Endothelial cell of umbilical vein (primary cell): ENCODE measurements around the gene SULT1C3.

ENCODE experiments used
- POLR2A ChIP-seq: IDR thresholded peaks from 2 replicates; pipeline ENCODE4 v1.6.1; 2012; ENCODE audit warnings: low read depth, mild to moderate bottlenecking, control low read depth, low read length
- TF ChIP-seq, protein P1 (sequence below), 2 donors: IDR thresholded peaks; 1 replicate in 1 of 2; 2 replicates in 1 of 2; pipeline ENCODE4 v1.5.1; 2011; ENCODE audit warnings: low read length in 2 of 2, mild to moderate bottlenecking in 2 of 2, moderate library complexity in 2 of 2, control low read depth in 1 of 2, inconsistent platforms in 1 of 2, low read depth in 1 of 2; ENCODE audit not compliant: insufficient read depth in 1 of 2; ENCODE audit errors: extremely low read depth in 1 of 2

GRCh38 chr2:108297436-108298141 lies 57.8 kb downstream of the SULT1C3 start:
- TF ChIP-seq, protein P1, sequence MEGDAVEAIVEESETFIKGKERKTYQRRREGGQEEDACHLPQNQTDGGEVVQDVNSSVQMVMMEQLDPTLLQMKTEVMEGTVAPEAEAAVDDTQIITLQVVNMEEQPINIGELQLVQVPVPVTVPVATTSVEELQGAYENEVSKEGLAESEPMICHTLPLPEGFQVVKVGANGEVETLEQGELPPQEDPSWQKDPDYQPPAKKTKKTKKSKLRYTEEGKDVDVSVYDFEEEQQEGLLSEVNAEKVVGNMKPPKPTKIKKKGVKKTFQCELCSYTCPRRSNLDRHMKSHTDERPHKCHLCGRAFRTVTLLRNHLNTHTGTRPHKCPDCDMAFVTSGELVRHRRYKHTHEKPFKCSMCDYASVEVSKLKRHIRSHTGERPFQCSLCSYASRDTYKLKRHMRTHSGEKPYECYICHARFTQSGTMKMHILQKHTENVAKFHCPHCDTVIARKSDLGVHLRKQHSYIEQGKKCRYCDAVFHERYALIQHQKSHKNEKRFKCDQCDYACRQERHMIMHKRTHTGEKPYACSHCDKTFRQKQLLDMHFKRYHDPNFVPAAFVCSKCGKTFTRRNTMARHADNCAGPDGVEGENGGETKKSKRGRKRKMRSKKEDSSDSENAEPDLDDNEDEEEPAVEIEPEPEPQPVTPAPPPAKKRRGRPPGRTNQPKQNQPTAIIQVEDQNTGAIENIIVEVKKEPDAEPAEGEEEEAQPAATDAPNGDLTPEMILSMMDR (IDR thresholded peaks at IDR 0.05; ENCODE audit: extremely low read depth in 1 of 2, insufficient read depth in 1 of 2, low read depth in 1 of 2, low read length in 2 of 2): no peak
- no peak for TF ChIP-seq POLR2A
